Endothelial cell of umbilical vein (primary cell): Measurements from ENCODE around the gene FGF10. TPM values are rescaled to one million over a fixed set of nuclear protein-coding genes. Genes with fewer than 3 reads are reported as not detected.

Experiments used
- BruUV-seq: library from RNA; stranded (reverse); fragments of 400-500 nt; replicated peaks from 2 replicates; lab custom pipeline; 2021; lab: Mats Ljungman, UMichigan
- CTCF ChIA-PET: fragments of 300-600, 350-600 bp; sonication (Branson Sonifier 250); formaldehyde crosslinking; loops from one replicate; lab custom pipeline; 2021; ENCODE audit warnings: antibody characterized with exemption, inconsistent platforms; lab: Charles Lee
- POLR2A ChIA-PET: fragments of 300-600, 350-600 bp; sonication (Branson Sonifier 250); formaldehyde crosslinking; loops from one replicate; lab custom pipeline; 2021; ENCODE audit warnings: antibody characterized with exemption, inconsistent platforms; lab: Charles Lee
- DNase-seq: peaks from one replicate; pipeline ENCODE4 v3.0.0-alpha.2; 2011; ENCODE audit warnings: low read depth, low spot score
- FAIRE-seq: peaks from 2 replicates; lab custom pipeline; 2011; peaks lifted over from hg19 to GRCh38; lab: Jason Lieb, UNC
- H2AFZ ChIP-seq: 2 replicates; pipeline ENCODE4 v1.6.0; 2012; ENCODE audit warnings: low read depth, low read length, control low read depth, inconsistent platforms
- H3K27ac ChIP-seq: 2 replicates; pipeline ENCODE4 v1.5.1; 2011; ENCODE audit warnings: low read depth, mild to moderate bottlenecking, control low read depth, low read length, moderate library complexity; ENCODE audit not compliant: insufficient read depth
- H3K27me3 ChIP-seq, 2 experiments: 2 replicates each; pipeline versions ENCODE4 v1.6.0 to v1.6.1; 2011; ENCODE audit warnings: low read length in 2 of 2, mixed read lengths in 1 of 2; ENCODE audit not compliant: control insufficient read depth in 2 of 2, insufficient read depth in 2 of 2
- H3K36me3 ChIP-seq, 2 experiments: 2 replicates in 1 of 2; 3 replicates in 1 of 2; pipeline ENCODE4 v1.5.1; 2011; ENCODE audit warnings: low read length in 2 of 2, mild to moderate bottlenecking in 1 of 2, moderate library complexity in 1 of 2; ENCODE audit not compliant: control insufficient read depth in 2 of 2, insufficient read depth in 2 of 2; ENCODE audit errors: extremely low read depth in 1 of 2
- H3K4me1 ChIP-seq: 3 replicates; pipeline ENCODE4 v1.5.1; 2011; ENCODE audit warnings: mild to moderate bottlenecking, low read length; ENCODE audit not compliant: control insufficient read depth, insufficient read depth; ENCODE audit errors: extremely low read depth
- H3K4me2 ChIP-seq: 2 replicates; pipeline ENCODE4 v1.6.1; 2011; ENCODE audit warnings: low read length, control low read depth, mixed read lengths; ENCODE audit not compliant: insufficient read depth
- H3K4me3 ChIP-seq, 3 experiments: fragments of 200-600 bp in 1 of 3; sonication (generic), shearing (Covaris generic) in 1 of 3; replicated peaks in 1 of 3; 2 replicates each; pipeline ENCODE4 v1.5.1; 2011 to 2016; ENCODE audit warnings: control low read depth in 3 of 3, low read length in 3 of 3, mild to moderate bottlenecking in 2 of 3, inconsistent platforms in 1 of 3, low read depth in 1 of 3, moderate library complexity in 1 of 3; ENCODE audit not compliant: insufficient read depth in 1 of 3
- H3K79me2 ChIP-seq: 2 replicates; pipeline ENCODE4 v1.6.0; 2012; ENCODE audit warnings: low read length, inconsistent platforms; ENCODE audit not compliant: control insufficient read depth, insufficient read depth
- H3K9ac ChIP-seq: replicated peaks from 2 replicates; pipeline ENCODE3; 2011; ENCODE audit warnings: low read length, control low read depth; ENCODE audit not compliant: insufficient read depth; ENCODE audit errors: extremely low read depth
- H3K9me1 ChIP-seq: replicated peaks from 3 replicates; pipeline ENCODE4 v1.6.0; 2011; ENCODE audit warnings: mild to moderate bottlenecking, low read length; ENCODE audit not compliant: control insufficient read depth, insufficient read depth; ENCODE audit errors: extremely low read depth
- H3K9me3 ChIP-seq: replicated peaks from 2 replicates; pipeline ENCODE4 v1.5.1; 2012; ENCODE audit warnings: low read length, inconsistent platforms; ENCODE audit not compliant: control insufficient read depth, insufficient read depth
- H4K20me1 ChIP-seq: replicated peaks from 2 replicates; pipeline ENCODE3; 2011; ENCODE audit warnings: mild to moderate bottlenecking, low read length; ENCODE audit not compliant: control insufficient read depth, insufficient read depth; ENCODE audit errors: extremely low read depth
- EZH2 ChIP-seq: IDR thresholded peaks from 2 replicates; pipeline ENCODE4 v1.6.1; 2012; ENCODE audit warnings: borderline replicate concordance, low read depth, mild to moderate bottlenecking, moderate library complexity, low read length, inconsistent platforms; ENCODE audit not compliant: severe bottlenecking
- FOS ChIP-seq: IDR thresholded peaks from 2 replicates; pipeline ENCODE4 v1.6.1; 2011; ENCODE audit warnings: mild to moderate bottlenecking, low read length, moderate library complexity, borderline replicate concordance; ENCODE audit not compliant: insufficient read depth
- GATA2 ChIP-seq: IDR thresholded peaks from 2 replicates; pipeline ENCODE4 v1.7.0; 2011; ENCODE audit warnings: low read depth, mild to moderate bottlenecking, moderate library complexity, mixed read lengths, low read length; ENCODE audit not compliant: insufficient read length, insufficient read depth
- JUN ChIP-seq: IDR thresholded peaks from 2 replicates; pipeline ENCODE4 v1.6.1; 2011; ENCODE audit warnings: borderline replicate concordance, low read depth; ENCODE audit not compliant: insufficient read length, insufficient read depth
- MYC ChIP-seq: IDR thresholded peaks from one replicate; pipeline ENCODE4 v1.6.1; 2011; ENCODE audit warnings: mild to moderate bottlenecking, low read depth, low read length
- POLR2A ChIP-seq: IDR thresholded peaks from 2 replicates; pipeline ENCODE4 v1.6.1; 2012; ENCODE audit warnings: low read depth, mild to moderate bottlenecking, control low read depth, low read length
- POLR2AphosphoS5 ChIP-seq: IDR thresholded peaks from 2 replicates; pipeline ENCODE4 v1.6.1; 2012; ENCODE audit warnings: low read depth, mild to moderate bottlenecking, control low read depth, low read length, moderate library complexity; ENCODE audit not compliant: insufficient read depth
- dilution Hi-C: fragments of 300-500 bp; cut with MboI; formaldehyde crosslinking; loops from one replicate; pipeline ENCODE4 v1.15.0; 2019; ENCODE audit warnings: low sequenced_read_pairs; ENCODE audit not compliant: extremely low pct_ligation_motif_present
- intact Hi-C: fragments of 100-400 bp; cut with micrococcal nuclease; formaldehyde crosslinking; loops from one replicate; pipeline ENCODE4 v1.10.0; 2022
- polyA plus RNA-seq, 4 experiments: library from polyadenylated mRNA; depleted of rRNA in 3 of 4; stranded (reverse) in 3 of 4; unstranded in 1 of 4; fragments of >200 nt; gene quantifications; 2 replicates each; pipeline versions ENCODE4 v1.2.1 to v1.2.3, GENCODE V29; 2011 to 2012; ENCODE audit warnings: missing spikeins in 1 of 4
- total RNA-seq: library from RNA; stranded (reverse); gene quantifications from 2 replicates; pipeline ENCODE4 v1.2.3, GENCODE V29; 2021
- TF ChIP-seq, protein P1 (sequence below): IDR thresholded peaks from 2 replicates; pipeline ENCODE4 v1.6.1; 2011; ENCODE audit not compliant: insufficient read depth, insufficient read length
- TF ChIP-seq, protein P2 (sequence below), 2 donors: IDR thresholded peaks; 1 replicate in 1 of 2; 2 replicates in 1 of 2; pipeline ENCODE4 v1.5.1; 2011; ENCODE audit warnings: low read length in 2 of 2, mild to moderate bottlenecking in 2 of 2, moderate library complexity in 2 of 2, control low read depth in 1 of 2, inconsistent platforms in 1 of 2, low read depth in 1 of 2; ENCODE audit not compliant: insufficient read depth in 1 of 2; ENCODE audit errors: extremely low read depth in 1 of 2

FGF10 gene
- total and polyA plus RNA-seq, 2 donors (not counting 3 experiments of a cell fraction or from before 2014, with no cell fraction given): not detected

DNA sequence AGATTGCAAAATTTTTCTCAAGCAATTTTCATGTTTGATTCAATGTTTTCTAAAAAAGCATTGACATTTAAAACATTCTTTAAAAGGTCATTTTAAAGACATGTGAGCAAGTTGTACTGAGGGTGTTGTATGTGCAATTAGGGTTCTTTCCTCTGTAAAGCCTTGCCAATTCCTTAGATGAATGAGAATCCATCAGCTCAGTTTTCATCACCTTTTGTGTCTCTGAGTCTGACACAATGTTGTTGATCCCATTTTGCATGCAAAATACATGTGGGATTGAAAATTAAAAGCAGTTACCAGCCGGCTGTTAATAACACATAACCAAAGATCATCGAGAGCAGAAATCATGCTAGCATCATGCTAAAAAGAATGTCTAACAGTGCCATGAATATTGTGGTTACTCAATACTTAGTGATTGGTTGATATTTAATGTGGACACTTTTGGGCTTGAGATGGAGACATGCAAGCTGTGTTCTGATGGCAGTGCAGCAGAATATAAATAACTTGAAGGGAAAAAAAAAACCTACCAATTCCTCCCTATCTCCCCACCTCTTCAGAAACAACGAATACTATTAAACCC is 57.7 kb downstream of the FGF10 start:
- no TSS peak for BruUV-seq
- H3K4me2 ChIP-seq: no peak overlapping the region
- no peaks in the 10 kb centered on the region for H3K9me3 ChIP-seq
- POLR2A ChIA-PET: no interaction called here
- H3K36me3 ChIP-seq: no peaks in the 10 kb centered on the region
- H3K27ac ChIP-seq: no peak overlapping the region
- dilution Hi-C loops (no loop called here), intact Hi-C loops (loop anchor here (1.0 to 5.0 kb wide), 3 partner anchors 441 to 700 kb away; no protein-coding TSS in a partner anchor)
- TF ChIP-seq JUN (no peak), POLR2AphosphoS5 (no peak), FOS (no peak), MYC (no peak), POLR2A (no peak), EZH2 (no peak), GATA2 (no peak)
- TF ChIP-seq, protein P1, sequence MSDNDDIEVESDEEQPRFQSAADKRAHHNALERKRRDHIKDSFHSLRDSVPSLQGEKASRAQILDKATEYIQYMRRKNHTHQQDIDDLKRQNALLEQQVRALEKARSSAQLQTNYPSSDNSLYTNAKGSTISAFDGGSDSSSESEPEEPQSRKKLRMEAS: no peak
- TF ChIP-seq, protein P2, sequence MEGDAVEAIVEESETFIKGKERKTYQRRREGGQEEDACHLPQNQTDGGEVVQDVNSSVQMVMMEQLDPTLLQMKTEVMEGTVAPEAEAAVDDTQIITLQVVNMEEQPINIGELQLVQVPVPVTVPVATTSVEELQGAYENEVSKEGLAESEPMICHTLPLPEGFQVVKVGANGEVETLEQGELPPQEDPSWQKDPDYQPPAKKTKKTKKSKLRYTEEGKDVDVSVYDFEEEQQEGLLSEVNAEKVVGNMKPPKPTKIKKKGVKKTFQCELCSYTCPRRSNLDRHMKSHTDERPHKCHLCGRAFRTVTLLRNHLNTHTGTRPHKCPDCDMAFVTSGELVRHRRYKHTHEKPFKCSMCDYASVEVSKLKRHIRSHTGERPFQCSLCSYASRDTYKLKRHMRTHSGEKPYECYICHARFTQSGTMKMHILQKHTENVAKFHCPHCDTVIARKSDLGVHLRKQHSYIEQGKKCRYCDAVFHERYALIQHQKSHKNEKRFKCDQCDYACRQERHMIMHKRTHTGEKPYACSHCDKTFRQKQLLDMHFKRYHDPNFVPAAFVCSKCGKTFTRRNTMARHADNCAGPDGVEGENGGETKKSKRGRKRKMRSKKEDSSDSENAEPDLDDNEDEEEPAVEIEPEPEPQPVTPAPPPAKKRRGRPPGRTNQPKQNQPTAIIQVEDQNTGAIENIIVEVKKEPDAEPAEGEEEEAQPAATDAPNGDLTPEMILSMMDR (IDR thresholded peaks at IDR 0.05; ENCODE audit: extremely low read depth in 1 of 2, insufficient read depth in 1 of 2, low read depth in 1 of 2, low read length in 2 of 2): no peak
- CTCF ChIA-PET: interaction anchor here (0.7 to 4.0 kb wide), 10 partner anchors 12 to 1189 kb away, joined by 3 to 90 read pairs (median 4); no protein-coding TSS in a partner anchor
- H3K79me2 ChIP-seq: no peaks in the 10 kb centered on the region
- H3K9ac ChIP-seq: no peak overlapping the region
- DNase-seq: no peak
- peaks cover 5% of the 10 kb centered on the region for H3K4me1 ChIP-seq
- H3K27me3 ChIP-seq: no peaks in the 10 kb centered on the region
- no peak overlapping the region for H2AFZ ChIP-seq
- no peaks in the 10 kb centered on the region for H4K20me1 ChIP-seq
- no peak for FAIRE-seq
- no peak overlapping the region for H3K4me3 ChIP-seq
- no peaks in the 10 kb centered on the region for H3K9me1 ChIP-seq
